ENCODE results near the gene HERC5. TPM values are rescaled to one million over a fixed set of nuclear protein-coding genes. Genes with fewer than 3 reads are reported as not detected.

The HERC5 gene
- total RNA-seq, 1 experiment from 2014 or later: 7.2 TPM

- POLR2A ChIA-PET: no interaction called here
- DNase-seq (ENCODE audit: low read depth, low spot score) (no peak), ATAC-seq (no peak)
- Histone ChIP-seq H4K20me1 (ENCODE audit: insufficient read depth) (no peaks in the 10 kb centered on the region), H3K9me3 (ENCODE audit: control insufficient read depth in 1 of 2, insufficient read depth in 1 of 2, low read depth in 1 of 2, low read length in 2 of 2) (no peaks in the 10 kb centered on the region), H3K4me3 (replicated peaks in 1 of 2; ENCODE audit: low read depth in 1 of 2, low read length in 2 of 2) (no peak overlapping the region), H3K9ac (ENCODE audit: low read length) (no peak overlapping the region), H3K27ac (ENCODE audit: low read depth, low read length) (no peak overlapping the region), H3K36me3 (ENCODE audit: control insufficient read depth in 1 of 2, insufficient read depth in 2 of 2, low read length in 2 of 2) (no peaks in the 10 kb centered on the region), H3K4me1 (ENCODE audit: control insufficient read depth in 1 of 2, insufficient read depth in 2 of 2, low read length in 2 of 2) (no peaks in the 10 kb centered on the region), H3K9me2 (ENCODE audit: insufficient read depth) (no peaks in the 10 kb centered on the region), H3K79me2 (ENCODE audit: insufficient read depth, low read length) (no peaks in the 10 kb centered on the region), H3K27me3 (ENCODE audit: insufficient read depth, low read length) (no peaks in the 10 kb centered on the region), H2AFZ (ENCODE audit: low read depth, low read length, poor library complexity, severe bottlenecking) (no peak overlapping the region), H3K4me2 (ENCODE audit: low read length) (no peak overlapping the region)
- intact Hi-C loops (cut with micrococcal nuclease): no loop called here
- BruUV-seq (replicated peaks): no TSS peak
- CTCF ChIA-PET: no interaction called here
- TF ChIP-seq REST (IDR thresholded peaks at IDR 0.05; ENCODE audit: low read depth) (no peak), POLR2AphosphoS5 (IDR thresholded peaks at IDR 0.05; ENCODE audit: low read depth, low read length) (no peak), RAD21 (IDR thresholded peaks at IDR 0.05; ENCODE audit: low read depth) (no peak), SIN3A (IDR thresholded peaks at IDR 0.05; ENCODE audit: low read depth) (no peak), ATF3 (IDR thresholded peaks at IDR 0.05) (no peak), POLR2A (IDR thresholded peaks at IDR 0.05; ENCODE audit: borderline replicate concordance, extremely low read depth, insufficient read depth, insufficient read length) (no peak), FOSL1 (IDR thresholded peaks at IDR 0.05; ENCODE audit: low read depth) (no peak), ZNF274 (IDR thresholded peaks at IDR 0.05; ENCODE audit: low read depth, low read length) (no peak), CEBPB (IDR thresholded peaks at IDR 0.05; ENCODE audit: low read depth) (no peak), EZH2phosphoT487 (IDR thresholded peaks at IDR 0.05; ENCODE audit: borderline replicate concordance) (no peak)
- RAD21 ChIA-PET (ENCODE audit: low non-redundant PET in 1 of 2, low total read pairs in 2 of 2, uncharacterized antibody in 2 of 2, unreplicated experiment in 2 of 2): no interaction called here
Measured at GRCh38 chr4:88435987-88436693, 20.8 kb upstream of the HERC5 start.
